HL-60/S4 (cell line): Measurements from ENCODE around the gene SMCO1.
"Not testable (repeated sequence)": the region's sequence is repeated elsewhere in the genome, so short reads cannot be mapped to it uniquely, and the experiment has no call there.

Experiments used
- in situ Hi-C: fragments of 300-500 bp; cut with MboI; formaldehyde crosslinking; loops from 2 replicates; pipeline ENCODE4 v1.14.3; 2022; ENCODE audit warnings: low sequenced_read_pairs

The SMCO1 gene

GRCh38 chr3:196514913-196515621, at the start of gene SMCO1:
SMCO1 (minus strand) TSS chr3:196515346; CDS start chr3:196515209, 137 bp downstream.
- in situ Hi-C loops, result loop anchor here (5.0 to 25.0 kb wide), 3 partner anchors 258 to 678 kb away; no protein-coding TSS in a partner anchor

GRCh38 chr3:196563721-196564225, 48.6 kb upstream of the SMCO1 start:
- in situ Hi-C loops, result no loop called here

GRCh38 chr3:196559826-196560225, 44.7 kb upstream of the SMCO1 start:
- in situ Hi-C loops, result no loop called here

- in situ Hi-C loops, result no loop called here
These were observed 43.3 kb upstream of the SMCO1 start for GRCh38 chr3:196558476-196558875.

GRCh38 chr3:196557236-196557635, 42.1 kb upstream of the SMCO1 start:
- in situ Hi-C loops, result no loop called here

- in situ Hi-C loops, result no loop called here
These were observed 40.1 kb upstream of the SMCO1 start for GRCh38 chr3:196555295-196555694.

- in situ Hi-C loops, result no loop called here
These were observed 39.1 kb upstream of the SMCO1 start for GRCh38 chr3:196554205-196554604.

- in situ Hi-C loops, result no loop called here
These were observed 38.4 kb upstream of the SMCO1 start for GRCh38 chr3:196553551-196553950.

- in situ Hi-C loops, result no loop called here
These were observed 37.1 kb upstream of the SMCO1 start for GRCh38 chr3:196552253-196552652.

- in situ Hi-C loops, result not testable (repeated sequence)
These were observed 35.0 kb upstream of the SMCO1 start for GRCh38 chr3:196550172-196550571.

- in situ Hi-C loops, result loop anchor here (25.0 kb wide), 1 partner anchor 638 kb away; no protein-coding TSS in a partner anchor
These were observed 34.2 kb upstream of the SMCO1 start for GRCh38 chr3:196549312-196549711.

GRCh38 chr3:196547067-196547466, 31.9 kb upstream of the SMCO1 start:
- in situ Hi-C loops, result loop anchor here (25.0 kb wide), 1 partner anchor 640 kb away; no protein-coding TSS in a partner anchor

GRCh38 chr3:196546537-196546936, 31.4 kb upstream of the SMCO1 start:
- in situ Hi-C loops, result loop anchor here (25.0 kb wide), 1 partner anchor 641 kb away; no protein-coding TSS in a partner anchor

- in situ Hi-C loops, result loop anchor here (25.0 kb wide), 1 partner anchor 643 kb away; no protein-coding TSS in a partner anchor
These were observed 29.4 kb upstream of the SMCO1 start for GRCh38 chr3:196544491-196544992.

GRCh38 chr3:196541684-196542445, 26.7 kb upstream of the SMCO1 start:
- in situ Hi-C loops, result loop anchor here (25.0 kb wide), 1 partner anchor 645 kb away; no protein-coding TSS in a partner anchor

GRCh38 chr3:196537319-196537984, 22.3 kb upstream of the SMCO1 start:
- in situ Hi-C loops, result loop anchor here (10.0 to 25.0 kb wide), 2 partner anchors 437 to 650 kb away; no protein-coding TSS in a partner anchor

GRCh38 chr3:196533260-196533681, 18.1 kb upstream of the SMCO1 start:
- in situ Hi-C loops, result loop anchor here (10.0 to 25.0 kb wide), 2 partner anchors 442 to 654 kb away; no protein-coding TSS in a partner anchor

- in situ Hi-C loops, result loop anchor here (10.0 to 25.0 kb wide), 2 partner anchors 443 to 656 kb away; no protein-coding TSS in a partner anchor
These were observed 16.3 kb upstream of the SMCO1 start for GRCh38 chr3:196531418-196531817.

- in situ Hi-C loops, result loop anchor here (25.0 kb wide), 1 partner anchor 659 kb away; no protein-coding TSS in a partner anchor
These were observed 13.6 kb upstream of the SMCO1 start for GRCh38 chr3:196528639-196529233.

- in situ Hi-C loops, result loop anchor here (25.0 kb wide), 1 partner anchor 662 kb away; no protein-coding TSS in a partner anchor
These were observed 10.0 kb upstream of the SMCO1 start for GRCh38 chr3:196525141-196525540.
